Chondrocyte (in vitro differentiated cells): Measurements from ENCODE around the gene UBE3B. TPM values are rescaled to one million over a fixed set of nuclear protein-coding genes. Genes with fewer than 3 reads are reported as not detected.
"Not testable (repeated sequence)": the region's sequence is repeated elsewhere in the genome, so short reads cannot be mapped to it uniquely, and the experiment has no call there.

Source experiments
- DNase-seq: peaks from one replicate; pipeline ENCODE4 v3.0.0; 2021; ENCODE audit warnings: mixed read lengths, low spot score
- H3K27ac Mint-ChIP-seq: one replicate; pipeline ENCODE4 v1.8.0; 2021; ENCODE audit warnings: mild to moderate bottlenecking, moderate library complexity, mixed read lengths; ENCODE audit not compliant: unreplicated experiment
- H3K27me3 Mint-ChIP-seq: 2 replicates; pipeline ENCODE4 v1.8.0; 2021; ENCODE audit warnings: low read depth, mixed read lengths
- H3K36me3 Mint-ChIP-seq: 2 replicates; pipeline ENCODE4 v1.8.0; 2021; ENCODE audit warnings: low read depth, mixed read lengths
- H3K4me1 Mint-ChIP-seq: 2 replicates; pipeline ENCODE4 v1.8.0; 2021; ENCODE audit warnings: low read depth, mild to moderate bottlenecking, mixed read lengths
- H3K4me3 Mint-ChIP-seq: one replicate; pipeline ENCODE4 v1.8.0; 2021; ENCODE audit warnings: mild to moderate bottlenecking, moderate library complexity, mixed read lengths; ENCODE audit not compliant: unreplicated experiment
- H3K9me3 Mint-ChIP-seq: 2 replicates; pipeline ENCODE4 v1.8.0; 2021; ENCODE audit warnings: low read depth, mixed read lengths
- total RNA-seq: library from RNA; stranded (reverse); gene quantifications from 3 replicates; pipeline ENCODE4 v1.2.1, GENCODE V29; 2021
- TF ChIP-seq, protein P1 (sequence below): fragments of 200-600 bp; sonication (generic); IDR thresholded peaks from 2 replicates; pipeline ENCODE4 v1.5.0; 2021; ENCODE audit warnings: antibody characterized with exemption, mild to moderate bottlenecking, moderate library complexity

The UBE3B gene
- total RNA-seq, 1 donor from 2014 or later: 32.9 TPM

- H3K27me3 Mint-ChIP-seq: no peaks in the 10 kb centered on the region
- H3K4me3 Mint-ChIP-seq: no peak overlapping the region
- TF ChIP-seq, protein P1, sequence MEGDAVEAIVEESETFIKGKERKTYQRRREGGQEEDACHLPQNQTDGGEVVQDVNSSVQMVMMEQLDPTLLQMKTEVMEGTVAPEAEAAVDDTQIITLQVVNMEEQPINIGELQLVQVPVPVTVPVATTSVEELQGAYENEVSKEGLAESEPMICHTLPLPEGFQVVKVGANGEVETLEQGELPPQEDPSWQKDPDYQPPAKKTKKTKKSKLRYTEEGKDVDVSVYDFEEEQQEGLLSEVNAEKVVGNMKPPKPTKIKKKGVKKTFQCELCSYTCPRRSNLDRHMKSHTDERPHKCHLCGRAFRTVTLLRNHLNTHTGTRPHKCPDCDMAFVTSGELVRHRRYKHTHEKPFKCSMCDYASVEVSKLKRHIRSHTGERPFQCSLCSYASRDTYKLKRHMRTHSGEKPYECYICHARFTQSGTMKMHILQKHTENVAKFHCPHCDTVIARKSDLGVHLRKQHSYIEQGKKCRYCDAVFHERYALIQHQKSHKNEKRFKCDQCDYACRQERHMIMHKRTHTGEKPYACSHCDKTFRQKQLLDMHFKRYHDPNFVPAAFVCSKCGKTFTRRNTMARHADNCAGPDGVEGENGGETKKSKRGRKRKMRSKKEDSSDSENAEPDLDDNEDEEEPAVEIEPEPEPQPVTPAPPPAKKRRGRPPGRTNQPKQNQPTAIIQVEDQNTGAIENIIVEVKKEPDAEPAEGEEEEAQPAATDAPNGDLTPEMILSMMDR: no peak
- H3K36me3 Mint-ChIP-seq: peaks cover 7% of the 10 kb centered on the region
- no peaks in the 10 kb centered on the region for H3K4me1 Mint-ChIP-seq
- DNase-seq: no peak
- H3K27ac Mint-ChIP-seq: no peak overlapping the region
- no peaks in the 10 kb centered on the region for H3K9me3 Mint-ChIP-seq
Measured at GRCh38 chr12:109439181-109439580, 38.3 kb upstream of the UBE3B start.

DNA sequence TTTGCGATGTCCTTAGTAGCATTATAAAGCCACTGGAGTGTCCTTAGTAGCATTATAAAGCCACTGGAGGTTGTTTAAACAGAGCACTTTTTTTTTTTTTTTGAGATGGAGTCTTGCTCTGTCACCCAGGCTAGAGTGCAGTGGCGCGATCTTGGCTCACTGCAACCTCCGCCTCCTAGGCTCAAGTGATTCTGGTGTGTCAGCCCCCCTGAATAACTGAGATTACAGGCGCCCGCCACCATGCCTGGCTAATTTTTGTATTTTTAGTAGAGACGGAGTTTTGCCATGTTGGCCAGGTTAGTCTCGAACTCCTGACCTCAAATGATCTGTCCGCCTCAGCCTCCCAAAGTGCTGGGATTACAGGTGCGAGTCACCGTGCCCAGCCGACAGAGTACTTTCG, 37.5 kb upstream of the UBE3B start:
- not testable (repeated sequence) for H3K27ac Mint-ChIP-seq, H3K4me1 Mint-ChIP-seq, H3K27me3 Mint-ChIP-seq, H3K4me3 Mint-ChIP-seq, DNase-seq, H3K9me3 Mint-ChIP-seq
- H3K36me3 Mint-ChIP-seq: peaks cover 11% of the 10 kb centered on the region

GRCh38 chr12:109440851-109441490, 36.5 kb upstream of the UBE3B start:
- H3K27me3 Mint-ChIP-seq: no peaks in the 10 kb centered on the region
- no peaks in the 10 kb centered on the region for H3K9me3 Mint-ChIP-seq
- H3K27ac Mint-ChIP-seq: no peak overlapping the region
- peaks cover 5% of the 10 kb centered on the region for H3K4me1 Mint-ChIP-seq
- TF ChIP-seq, protein P1: no peak
- H3K4me3 Mint-ChIP-seq: no peak overlapping the region
- no peak for DNase-seq
- peaks cover 17% of the 10 kb centered on the region for H3K36me3 Mint-ChIP-seq

DNA sequence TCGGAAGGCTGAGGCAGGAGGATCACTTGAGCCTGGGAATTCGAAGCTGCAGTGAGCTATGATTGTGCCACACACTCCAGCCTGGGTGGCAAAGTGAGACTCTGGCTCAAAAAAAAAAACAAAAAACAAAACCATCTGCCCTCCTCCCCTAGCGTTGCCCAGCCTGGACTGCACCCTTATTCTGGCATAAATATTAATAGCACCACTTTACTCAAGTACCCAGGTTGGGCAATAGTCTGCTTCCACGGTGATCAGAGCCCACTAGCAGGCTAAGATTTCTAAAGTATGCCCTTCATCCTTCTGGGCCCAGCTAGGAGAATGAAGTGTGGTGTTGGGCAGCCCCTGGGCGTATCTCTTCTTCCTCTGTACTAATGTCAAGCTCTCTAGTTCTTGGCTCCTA, 33.6 kb upstream of the UBE3B start:
- no peak overlapping the region for H3K27ac Mint-ChIP-seq

GRCh38 chr12:109444259-109444658, 33.2 kb upstream of the UBE3B start:
- no peaks in the 10 kb centered on the region for H3K9me3 Mint-ChIP-seq
- peaks cover 21% of the 10 kb centered on the region for H3K36me3 Mint-ChIP-seq
- no peak overlapping the region for H3K27ac Mint-ChIP-seq
- no peak overlapping the region for H3K4me3 Mint-ChIP-seq
- peaks cover 13% of the 10 kb centered on the region for H3K4me1 Mint-ChIP-seq
- no peak for DNase-seq
- H3K27me3 Mint-ChIP-seq: no peaks in the 10 kb centered on the region
- TF ChIP-seq, protein P1: no peak

More for the DNA sequence above, 33.6 kb upstream of the UBE3B start:
- DNase-seq: no peak
- Mint-ChIP-seq H3K4me1 (peaks cover 10% of the 10 kb centered on the region), H3K9me3 (no peaks in the 10 kb centered on the region), H3K4me3 (no peak overlapping the region), H3K36me3 (peaks cover 19% of the 10 kb centered on the region), H3K27me3 (no peaks in the 10 kb centered on the region)
- TF ChIP-seq, protein P1: no peak

DNA sequence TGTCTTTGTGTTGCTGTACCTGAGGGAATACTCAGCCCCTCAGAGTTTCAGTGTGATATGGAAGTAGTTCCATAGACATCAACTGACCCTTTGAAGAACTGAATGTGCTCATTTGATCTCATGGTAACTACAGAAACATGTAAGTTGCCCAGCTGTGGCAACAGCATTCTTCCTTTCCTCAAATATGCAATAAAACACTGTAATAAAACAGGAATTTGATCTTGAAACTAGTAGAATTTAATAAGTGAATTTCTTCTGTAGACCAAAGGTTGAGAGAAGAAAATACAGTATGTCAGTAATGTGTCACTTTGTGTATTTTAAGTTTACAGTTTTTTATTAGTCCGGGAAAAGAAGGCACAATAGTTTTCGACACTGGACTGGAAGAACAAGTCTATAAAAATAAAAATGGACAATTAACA, 32.2 kb upstream of the UBE3B start:
- Mint-ChIP-seq H3K27me3 (no peaks in the 10 kb centered on the region), H3K27ac (peak overlapping the region; percentile 13), H3K36me3 (peaks cover 22% of the 10 kb centered on the region)

More for the DNA sequence above, 32.2 kb upstream of the UBE3B start:
- Mint-ChIP-seq H3K4me1 (peaks cover 13% of the 10 kb centered on the region), H3K9me3 (no peaks in the 10 kb centered on the region), H3K4me3 (no peak overlapping the region)
- TF ChIP-seq, protein P1: no peak
- no peak for DNase-seq
